ENCODE measurements around the gene ERBB4.
"Not testable (repeated sequence)": the region's sequence is repeated elsewhere in the genome, so short reads cannot be mapped to it uniquely, and the experiment has no call there.

The ERBB4 gene

DNA sequence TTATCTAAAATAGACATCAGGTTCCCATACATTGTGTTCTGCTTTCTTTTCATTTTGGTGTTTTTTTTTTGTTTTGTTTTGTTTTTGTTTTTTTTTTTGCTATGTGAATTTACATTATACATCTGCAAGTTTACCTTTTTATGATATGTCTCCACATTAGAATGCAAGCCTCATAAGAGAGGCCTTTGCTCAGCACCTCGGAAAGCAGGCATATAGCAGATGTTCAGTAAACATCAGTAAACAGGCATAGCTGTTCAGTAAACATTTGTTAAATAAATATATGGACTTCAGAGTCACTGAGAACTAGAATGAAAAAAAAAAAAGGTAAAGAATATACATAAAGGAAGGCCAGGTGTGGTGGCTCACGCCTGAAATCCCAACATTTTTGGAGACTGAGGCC, 405.3 kb downstream of the ERBB4 start:
- DNase-seq, result no peak

DNA sequence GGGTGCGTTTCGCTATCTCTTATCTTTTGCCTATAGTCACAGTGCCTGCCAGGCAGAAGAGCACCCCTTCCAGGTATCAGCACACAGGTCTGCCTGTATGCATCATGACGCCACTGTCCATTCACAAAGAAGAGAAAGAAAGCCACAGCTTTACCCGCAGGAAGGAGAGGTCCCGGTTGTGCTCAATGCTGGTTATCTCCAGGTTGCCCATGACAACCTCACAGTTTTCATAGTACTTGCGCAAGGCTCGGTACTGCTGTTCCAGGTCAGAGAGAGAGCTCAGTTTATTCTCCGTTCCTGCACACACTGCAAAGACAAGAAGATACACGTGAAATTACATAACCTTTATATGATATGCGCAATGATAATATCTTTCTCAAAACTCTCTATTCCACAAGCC, 414.0 kb downstream of the ERBB4 start:
- no peak for DNase-seq

DNA sequence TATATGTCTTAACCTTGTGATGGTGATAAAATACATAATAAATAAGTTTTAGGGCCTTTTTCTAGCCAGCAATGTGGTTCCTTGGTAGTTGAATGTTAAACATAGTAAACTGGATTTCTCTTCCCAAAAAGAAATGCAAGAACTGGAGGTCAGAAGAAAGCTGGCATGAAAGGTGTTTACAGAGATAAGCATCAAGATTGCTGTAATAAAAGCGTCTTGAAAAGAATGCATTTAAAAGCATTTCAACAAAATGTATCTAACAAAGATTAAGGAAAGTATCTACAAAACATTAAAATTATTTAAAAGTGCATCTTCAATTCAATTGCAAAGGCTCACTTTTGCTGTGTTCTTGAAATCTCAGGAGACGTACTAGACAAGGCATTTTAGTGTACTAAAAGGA, 419.0 kb downstream of the ERBB4 start:
- DNase-seq, result no peak

DNA sequence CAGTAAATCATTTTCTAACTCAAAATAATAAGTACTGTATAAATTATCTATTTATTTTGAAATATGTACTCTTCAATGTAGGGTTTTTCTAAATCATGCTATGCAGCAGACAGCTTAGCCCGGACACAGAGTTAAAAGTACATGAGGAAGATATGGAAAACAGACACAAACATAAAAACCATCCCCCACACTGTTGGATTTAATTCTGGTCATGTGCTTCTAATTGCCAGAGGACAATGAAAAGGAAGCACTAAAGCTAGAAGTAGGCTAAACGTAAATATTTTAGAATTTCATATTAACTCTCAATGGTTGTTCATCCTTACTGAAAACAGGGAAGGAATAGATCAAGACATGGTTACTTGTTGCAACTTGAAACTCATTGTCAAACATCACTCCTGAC, 420.7 kb downstream of the ERBB4 start:
- DNase-seq, result peak; percentile 59

DNA sequence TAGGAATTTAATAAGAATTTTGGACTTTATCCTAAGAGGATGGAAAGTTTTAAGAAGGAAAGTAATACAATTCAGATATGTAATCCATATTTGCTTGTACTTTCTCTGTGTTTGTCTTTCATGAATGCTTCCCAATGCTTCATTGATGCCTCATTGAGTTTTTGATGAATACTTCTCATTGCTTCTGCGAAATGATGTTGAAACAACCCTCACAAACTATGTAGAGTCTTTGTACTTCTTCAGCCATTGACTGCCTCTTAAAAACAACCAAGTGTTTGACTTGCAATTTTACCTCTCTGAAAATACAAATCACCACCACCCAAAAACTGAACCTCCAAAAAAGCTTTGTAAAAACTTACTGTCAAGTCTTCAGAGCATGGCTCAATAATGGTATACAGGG, 424.1 kb downstream of the ERBB4 start:
- no peak for DNase-seq

DNA sequence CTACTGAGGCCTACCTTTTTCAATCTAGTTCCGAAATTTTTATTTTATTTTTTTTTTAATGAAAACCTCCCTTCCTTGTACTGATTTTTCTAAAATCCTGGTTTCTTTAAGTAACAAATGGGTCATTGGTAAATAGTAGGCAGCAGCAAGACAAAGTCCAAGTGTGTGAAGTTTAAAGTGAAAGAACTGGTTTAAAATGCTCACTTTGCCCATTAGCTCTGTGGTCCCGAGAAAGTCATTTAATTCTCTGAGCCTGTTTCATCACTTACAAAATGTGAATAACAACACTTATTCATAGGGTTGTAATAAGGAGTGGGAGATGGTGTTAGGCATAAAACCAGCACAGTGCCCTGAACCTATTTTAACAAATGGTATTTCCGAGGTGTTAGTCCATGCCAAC, 426.2 kb downstream of the ERBB4 start:
- no peak for DNase-seq

DNA sequence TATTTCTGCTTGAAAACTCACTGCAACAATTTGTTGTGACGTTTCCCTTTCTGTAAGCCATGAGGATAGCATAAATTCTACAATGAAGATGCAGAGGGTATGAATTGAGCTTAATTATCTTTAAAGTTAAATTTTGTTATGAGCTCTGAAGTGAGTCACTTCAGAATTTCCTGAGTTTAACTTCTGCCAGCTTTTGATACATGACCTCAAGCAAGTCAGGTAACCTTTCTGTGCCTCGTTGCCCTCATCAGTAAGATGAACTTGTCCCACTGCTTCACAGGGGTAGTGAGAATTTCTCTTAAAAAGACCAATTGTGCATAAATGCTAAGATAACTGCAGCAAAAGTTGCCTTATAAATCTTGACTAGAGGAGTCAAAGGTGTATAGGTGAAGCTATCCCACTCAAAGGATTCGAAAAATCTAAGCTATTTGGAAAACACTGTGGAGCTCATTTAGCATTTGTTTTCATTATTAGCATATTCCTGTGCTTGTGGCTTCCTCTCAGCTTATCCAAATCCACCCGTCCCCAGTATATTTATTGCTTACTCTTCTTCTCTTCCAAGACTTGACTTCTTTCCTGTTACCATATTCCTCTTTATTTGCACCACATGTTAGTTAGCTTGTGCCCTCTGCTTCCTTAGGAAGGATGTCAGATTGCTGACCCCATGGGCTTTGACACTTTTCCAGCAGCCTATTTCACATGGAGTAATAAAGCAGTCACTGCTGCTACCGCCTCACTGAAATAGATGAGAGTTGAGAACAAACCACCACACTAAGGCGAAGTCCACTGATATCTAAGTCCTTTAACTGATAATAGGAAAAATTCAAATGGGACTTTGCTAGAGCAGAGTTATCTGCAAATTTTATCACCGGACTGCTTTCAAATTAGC, 428.6 kb downstream of the ERBB4 start:
- DNase-seq, result no peak

DNA sequence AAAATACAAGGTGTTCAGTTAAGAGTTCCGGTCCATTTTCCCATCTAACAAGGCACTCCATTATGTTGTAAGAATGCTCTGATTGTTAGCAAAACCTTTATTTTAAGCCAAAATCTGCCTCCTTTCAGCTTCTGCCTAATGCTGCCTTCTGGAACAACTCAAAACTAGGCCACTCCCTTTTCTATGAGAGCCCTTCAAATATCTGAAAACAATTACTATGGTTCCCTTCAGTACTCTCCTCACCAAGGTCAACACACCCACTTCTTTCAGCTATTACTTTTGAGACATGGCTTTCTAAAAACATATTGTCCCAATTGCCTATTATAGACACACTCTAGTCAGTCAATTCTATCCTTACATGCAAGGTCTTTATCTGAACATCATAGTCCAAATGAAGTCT, 429.4 kb downstream of the ERBB4 start:
- DNase-seq, result no peak

DNA sequence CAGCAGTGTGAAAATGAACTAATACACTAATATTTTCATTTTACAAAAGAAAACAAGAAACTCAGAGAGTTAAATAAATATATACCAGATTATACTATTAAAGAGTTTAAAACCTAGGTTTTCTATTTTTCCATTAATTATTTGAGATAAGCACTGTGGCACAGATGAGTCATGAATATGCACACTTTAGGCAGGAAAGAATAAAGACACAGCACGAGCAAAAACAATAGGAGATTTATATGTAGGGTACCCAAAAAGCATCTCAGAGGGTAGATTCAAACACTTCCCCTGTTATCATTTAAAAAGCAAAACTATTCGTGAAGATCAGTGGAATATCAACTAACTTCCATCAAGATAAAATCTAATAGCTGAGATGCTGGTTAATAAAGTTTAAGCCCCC, 430.6 kb downstream of the ERBB4 start:
- no peak for DNase-seq

DNA sequence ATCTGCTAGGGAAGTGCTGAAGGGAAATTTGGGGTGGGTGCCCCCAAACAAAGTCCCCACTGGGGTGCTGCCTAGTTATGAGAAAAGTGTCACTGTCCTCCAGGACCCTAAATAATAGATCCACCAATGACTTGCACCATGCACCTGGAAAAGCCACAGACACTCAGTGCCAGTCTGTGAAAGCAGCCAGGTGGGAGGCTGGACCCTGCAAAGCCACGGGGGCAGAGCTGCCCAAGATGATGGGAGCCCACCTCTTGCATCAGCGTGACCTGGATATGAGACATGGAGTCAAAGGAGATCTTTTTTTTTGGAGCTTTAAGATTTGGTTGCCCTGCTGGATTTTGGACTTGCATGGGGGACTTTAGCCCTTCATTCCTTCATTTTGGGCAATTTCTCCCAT, 431.6 kb downstream of the ERBB4 start:
- DNase-seq, result no peak

DNA sequence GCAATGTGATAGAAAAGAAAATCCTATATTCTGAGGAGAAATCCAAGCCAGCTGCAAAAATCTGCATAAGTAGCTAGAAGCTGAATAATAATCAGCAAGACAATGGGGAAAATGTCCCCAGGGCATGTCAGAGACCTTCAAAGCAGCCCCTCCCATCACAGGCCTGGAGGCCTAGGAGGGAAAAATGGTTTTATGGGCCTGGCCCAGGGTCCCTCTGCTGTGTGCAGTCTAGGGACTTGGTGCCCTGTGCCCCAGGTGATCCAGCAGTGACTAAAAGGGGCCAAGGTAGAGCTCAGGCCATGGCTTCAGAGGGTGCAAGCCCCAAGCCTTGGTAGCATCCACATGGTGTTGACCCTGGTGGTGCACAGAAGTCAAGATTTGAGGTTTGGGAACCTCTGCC, 432.1 kb downstream of the ERBB4 start:
- not testable (repeated sequence) for DNase-seq

DNA sequence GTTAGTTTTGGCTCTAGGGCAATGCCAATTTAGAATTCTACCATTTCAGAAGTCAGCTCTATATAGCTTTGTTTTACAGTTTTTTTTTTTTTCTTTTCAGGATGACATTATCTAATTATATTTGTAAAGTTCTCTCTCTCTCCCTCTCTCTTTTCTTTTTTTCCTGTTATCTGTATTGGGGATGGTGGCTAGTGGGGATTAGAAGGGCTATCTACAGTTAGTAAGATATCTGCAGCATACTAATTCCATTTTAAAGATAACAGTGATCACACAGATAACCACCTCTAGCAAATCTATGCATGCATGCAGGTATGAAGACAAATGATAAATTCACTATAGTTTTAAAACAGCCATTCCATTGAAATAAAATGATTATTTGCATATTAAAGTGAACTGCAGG, 438.9 kb downstream of the ERBB4 start:
- no peak for DNase-seq

DNA sequence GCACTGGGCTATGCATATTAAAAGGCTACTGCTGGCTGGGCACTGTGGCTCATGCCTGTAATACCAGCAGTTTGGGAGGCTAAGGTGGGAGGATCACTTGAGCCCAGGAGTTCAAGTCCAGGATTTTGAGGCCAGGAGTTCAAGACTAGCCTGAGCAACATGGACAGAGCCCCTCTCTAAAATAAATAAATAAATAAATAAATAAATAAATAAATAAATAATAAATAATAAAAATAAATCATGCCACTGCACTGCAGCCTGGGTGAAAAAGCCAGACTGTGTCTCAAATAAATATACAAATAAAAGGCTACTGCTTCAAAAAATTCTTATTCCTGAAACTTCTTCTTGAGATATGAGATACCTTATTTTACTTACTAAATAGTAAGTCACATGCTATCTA, 439.6 kb downstream of the ERBB4 start:
- DNase-seq, result no peak

DNA sequence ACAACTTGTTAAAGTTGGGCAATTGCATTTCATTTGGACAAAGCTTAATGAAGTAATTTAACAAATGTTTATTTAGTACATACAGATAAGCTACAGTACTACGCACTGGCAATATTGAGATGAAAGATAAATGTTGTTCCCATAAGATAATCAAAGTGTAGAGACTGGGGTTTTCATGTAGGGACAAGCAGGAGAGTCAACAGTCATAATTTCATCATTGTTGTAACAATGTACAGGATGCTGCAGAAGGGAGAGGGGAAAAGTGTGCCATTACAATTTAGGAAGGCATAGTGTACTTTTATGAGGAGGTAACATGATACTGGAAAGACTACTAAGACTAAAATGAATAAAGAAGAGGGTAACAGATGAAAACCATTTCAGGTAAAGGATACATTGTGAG, 441.6 kb downstream of the ERBB4 start:
- peak; percentile 69 for DNase-seq

DNA sequence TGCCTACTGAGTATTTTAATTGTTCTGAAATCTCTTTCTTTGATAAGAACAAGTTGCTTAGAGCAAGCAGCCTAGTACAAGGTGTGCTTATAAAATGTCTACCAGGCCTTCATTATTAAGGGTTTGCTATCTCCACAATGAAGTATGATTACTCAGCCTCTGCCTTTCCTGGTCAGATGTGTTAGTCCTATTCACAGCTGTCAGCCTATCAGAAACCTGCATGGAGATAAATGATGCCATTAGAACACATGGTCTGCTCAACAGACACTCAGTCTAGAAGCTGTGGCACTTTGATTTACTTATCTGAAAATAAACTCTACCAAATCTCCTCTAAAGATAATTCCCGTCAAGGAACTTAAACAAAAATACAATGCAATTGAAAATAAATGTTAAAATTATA, 448.7 kb downstream of the ERBB4 start:
- DNase-seq, result peak; percentile 29

DNA sequence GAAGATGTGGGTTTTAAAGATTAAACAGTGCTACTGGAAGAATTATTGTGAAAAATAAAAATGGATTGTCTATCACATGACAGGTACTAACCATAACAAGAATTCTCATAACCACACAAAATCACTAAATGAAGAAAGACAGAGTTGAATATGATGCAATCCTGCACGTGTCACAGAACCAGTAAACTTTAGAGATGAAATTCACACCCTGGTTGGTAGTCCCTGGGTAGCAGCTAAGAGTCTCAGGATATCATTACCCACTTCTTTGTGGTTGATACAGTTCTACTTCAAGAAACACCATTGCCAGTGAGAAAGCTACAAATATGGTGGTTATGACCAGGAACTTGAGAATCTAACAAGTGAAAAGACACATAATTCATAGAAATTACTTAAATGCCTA, 450.2 kb downstream of the ERBB4 start:
- DNase-seq, result no peak

DNA sequence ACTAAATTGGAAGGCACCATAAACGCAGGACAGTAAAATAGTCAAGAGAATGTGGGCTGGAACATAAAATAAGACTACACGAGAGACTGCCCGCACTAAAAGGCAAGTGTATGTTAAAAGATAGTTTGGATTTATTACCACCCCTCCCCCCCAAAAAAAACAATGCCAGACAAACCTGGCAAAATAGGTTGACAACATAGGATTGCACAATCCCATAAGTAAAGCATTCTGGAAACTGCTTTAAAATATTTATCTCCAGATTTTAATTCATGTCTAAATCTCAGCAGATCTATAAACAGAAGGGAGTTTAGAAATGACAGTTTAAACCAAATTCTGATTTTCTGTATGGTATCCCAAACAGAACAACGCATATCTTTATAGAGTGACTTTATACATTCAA, 455.1 kb downstream of the ERBB4 start:
- DNase-seq, result no peak

DNA sequence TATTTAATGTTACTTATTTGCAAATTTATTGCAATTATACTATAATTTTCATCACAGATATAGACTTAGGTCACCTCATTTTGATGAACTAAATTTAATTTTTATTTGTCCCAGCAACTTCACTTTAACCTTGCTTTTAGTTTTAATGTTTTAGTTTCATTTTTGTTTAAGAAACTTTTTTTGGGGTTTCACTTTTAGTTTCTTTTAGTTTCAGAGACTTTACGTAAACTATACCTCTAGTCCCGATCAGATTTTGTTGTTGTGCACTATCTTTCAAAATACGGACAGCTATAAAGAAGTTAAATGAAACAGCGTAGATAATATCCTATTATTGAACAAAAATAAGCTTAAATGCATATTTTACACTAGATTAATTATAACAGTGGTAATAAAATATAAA, 460.5 kb downstream of the ERBB4 start:
- DNase-seq, result no peak

DNA sequence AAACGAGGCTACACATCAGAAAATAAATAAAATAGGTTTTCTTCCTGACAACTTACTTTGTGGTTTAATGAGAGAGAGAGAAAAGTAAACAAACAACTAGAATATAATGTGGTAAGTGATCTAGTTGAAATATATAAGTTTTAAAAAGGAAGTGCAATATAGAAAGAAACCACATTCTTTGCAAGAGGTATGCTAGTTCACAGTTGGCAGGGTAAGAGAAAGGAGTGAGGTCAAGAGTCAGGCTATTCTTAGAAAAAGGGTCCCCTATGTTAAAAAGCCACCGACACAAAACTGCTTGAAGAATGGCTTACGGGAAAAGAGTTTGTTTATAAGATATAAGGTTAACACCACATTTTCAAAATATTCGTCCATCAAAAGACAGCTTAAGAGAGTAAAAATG, 462.1 kb downstream of the ERBB4 start:
- DNase-seq, result no peak

DNA sequence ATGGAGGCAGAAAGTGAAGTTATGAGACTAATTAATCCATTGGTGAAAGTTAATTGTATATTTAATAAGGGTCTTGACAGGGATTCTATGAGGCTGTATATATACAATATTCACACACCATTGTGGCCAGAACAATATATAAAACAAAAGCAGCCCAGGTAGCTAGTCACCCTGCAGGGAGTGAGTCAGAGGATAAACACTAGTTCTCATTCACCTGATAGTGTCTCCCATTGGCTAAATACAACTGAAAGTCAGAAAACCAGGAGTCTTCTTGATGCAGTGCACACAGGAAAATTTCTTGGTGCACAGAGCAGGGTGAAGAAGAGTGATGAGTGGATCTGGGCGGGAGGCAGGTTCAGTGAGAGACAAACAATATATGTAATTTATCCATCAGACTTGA, 465.2 kb downstream of the ERBB4 start:
- DNase-seq, result peak; percentile 86

DNA sequence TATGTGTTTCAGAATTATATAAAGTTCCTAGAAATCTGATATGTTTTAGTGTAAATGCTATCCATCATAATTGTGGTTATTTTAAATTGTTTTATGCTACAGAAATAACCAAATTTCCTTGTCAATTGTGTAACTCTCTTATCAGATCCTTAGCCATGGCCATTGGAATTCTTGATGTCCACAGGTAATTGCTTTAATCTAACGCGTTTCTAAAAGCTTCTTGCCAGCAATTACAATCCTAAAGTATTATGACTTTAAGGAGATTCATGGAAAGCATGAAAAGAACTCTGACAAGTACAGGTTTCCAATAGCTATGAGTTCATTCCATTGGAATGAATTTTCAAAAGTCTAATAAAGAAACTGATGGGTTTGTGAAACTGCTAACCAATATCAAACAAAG, 472.1 kb downstream of the ERBB4 start:
- no peak for DNase-seq

DNA sequence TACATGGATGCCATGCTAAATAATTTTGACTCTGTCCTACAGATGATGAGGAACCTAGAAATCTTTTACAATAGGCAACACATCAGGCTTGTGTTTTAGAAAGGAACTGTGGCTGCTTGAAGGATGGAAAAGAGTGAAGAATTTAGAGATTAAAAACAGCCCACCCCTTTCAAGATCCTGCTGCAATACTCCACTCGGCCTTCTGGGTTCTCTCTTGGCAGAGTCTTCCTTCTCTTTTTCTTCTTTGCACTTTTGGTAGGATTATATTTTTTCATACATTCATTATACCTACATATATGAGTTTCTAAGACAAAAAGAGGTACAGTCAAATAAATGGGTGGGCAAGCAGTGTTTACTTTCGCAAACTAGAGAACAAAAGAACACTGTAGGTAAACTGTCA, 474.3 kb downstream of the ERBB4 start:
- peak; percentile 54 for DNase-seq

DNA sequence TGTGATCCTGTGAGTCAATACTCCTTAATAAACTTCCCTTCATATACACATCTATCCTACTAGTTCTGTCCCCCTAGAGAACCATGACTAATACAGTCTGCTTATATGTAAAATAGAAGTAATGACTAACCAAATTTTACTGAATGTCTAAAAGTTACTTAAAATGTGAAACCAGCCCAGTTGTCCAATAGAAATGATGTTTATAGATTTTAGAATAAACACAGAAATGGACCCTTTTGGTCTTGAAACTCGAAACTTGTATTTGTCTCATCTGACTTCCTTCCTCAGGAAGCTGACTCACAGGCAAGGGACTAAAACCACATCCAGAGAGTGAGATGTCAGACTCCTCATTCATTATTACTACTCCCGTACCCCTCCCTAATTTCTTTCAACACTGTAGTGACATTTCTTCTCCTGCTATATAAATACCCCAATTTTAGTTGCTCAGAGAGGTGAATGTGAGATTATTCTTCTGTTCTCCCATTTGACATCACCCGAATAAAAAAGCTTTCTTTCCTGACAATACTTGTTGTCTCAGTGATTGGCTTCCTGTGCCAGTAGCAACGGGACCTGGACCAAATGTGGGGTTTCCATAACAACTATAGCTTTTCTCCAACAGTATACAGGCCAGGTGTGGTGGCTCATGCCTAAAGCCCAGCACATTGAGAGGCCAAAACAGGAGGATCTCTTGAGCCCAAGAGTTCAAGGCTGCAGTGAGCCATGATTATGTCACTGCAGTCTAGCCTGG, 486.0 kb downstream of the ERBB4 start:
- DNase-seq, result no peak

DNA sequence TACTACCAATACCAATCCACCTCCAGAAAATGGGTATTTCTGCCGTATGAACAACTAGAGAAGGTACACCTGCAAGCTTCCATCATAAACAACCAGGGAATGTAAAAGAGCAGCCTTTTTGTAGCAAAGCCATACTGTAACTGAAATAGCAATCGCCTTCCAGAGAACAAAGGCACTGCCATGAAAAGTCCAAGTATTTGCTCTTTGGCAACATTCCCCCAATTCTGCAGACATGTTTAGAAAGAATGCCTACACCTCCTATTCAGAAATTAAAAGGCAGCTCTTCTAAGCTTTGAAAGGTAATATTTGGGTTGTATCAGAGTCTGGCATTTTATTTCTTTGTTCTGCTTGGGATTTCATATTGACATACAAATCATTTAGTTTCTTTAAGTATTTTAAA, 487.7 kb downstream of the ERBB4 start:
- peak; percentile 41 for DNase-seq

DNA sequence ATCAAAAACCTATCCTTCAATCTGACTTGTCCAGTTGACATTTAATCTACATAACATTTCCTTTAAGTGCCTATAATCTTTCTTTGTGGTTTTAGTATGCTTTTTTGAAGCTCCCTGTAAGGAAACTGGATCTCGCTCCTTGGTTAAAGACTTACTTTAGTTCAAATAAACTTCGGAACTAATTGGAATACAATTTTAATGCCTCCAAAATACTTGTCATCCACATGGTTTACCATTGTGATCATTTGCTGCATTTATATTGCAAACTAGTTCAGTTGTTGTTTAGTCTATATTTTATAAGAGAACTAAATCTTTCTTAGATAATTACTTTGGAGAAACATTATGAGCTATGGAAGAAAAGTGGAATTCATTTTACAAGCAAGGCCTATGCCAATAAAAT, 496.0 kb downstream of the ERBB4 start:
- no peak for DNase-seq
